ENCODE results near the gene TMEM26. TPM values are rescaled to one million over a fixed set of nuclear protein-coding genes. Genes with fewer than 3 reads are reported as not detected.

TMEM26 gene
- total RNA-seq, 1 donor from 2014 or later: not detected

GRCh38 chr10:61486251-61486650 is 33.1 kb upstream of the TMEM26 start:
- H3K36me3 ChIP-seq: no peaks in the 10 kb centered on the region
- H3K27ac ChIP-seq: no peak overlapping the region
- no peak for TF ChIP-seq CTCF (IDR thresholded peaks at IDR 0.05)
- no peaks in the 10 kb centered on the region for H3K9me3 ChIP-seq
- H3K4me1 ChIP-seq: no peaks in the 10 kb centered on the region
- intact Hi-C loops (cut with DNase I): no loop called here
- DNase-seq (ENCODE audit: low spot score in 2 of 2): no peak
- H3K27me3 ChIP-seq: no peaks in the 10 kb centered on the region
- no peak overlapping the region for H3K4me3 ChIP-seq

GRCh38 chr10:61481597-61481996 is 28.4 kb upstream of the TMEM26 start:
- intact Hi-C loops (cut with DNase I): no loop called here
- TF ChIP-seq CTCF (IDR thresholded peaks at IDR 0.05): no peak
- Histone ChIP-seq H3K27ac (no peak overlapping the region), H3K27me3 (no peaks in the 10 kb centered on the region), H3K9me3 (no peaks in the 10 kb centered on the region), H3K4me1 (no peaks in the 10 kb centered on the region), H3K4me3 (no peak overlapping the region), H3K36me3 (no peaks in the 10 kb centered on the region)
- no peak for DNase-seq (ENCODE audit: low spot score in 2 of 2)

- no peak for TF ChIP-seq CTCF (IDR thresholded peaks at IDR 0.05)
- Histone ChIP-seq H3K4me3 (no peak overlapping the region), H3K36me3 (no peaks in the 10 kb centered on the region), H3K4me1 (no peaks in the 10 kb centered on the region), H3K27me3 (no peaks in the 10 kb centered on the region), H3K27ac (no peak overlapping the region), H3K9me3 (no peaks in the 10 kb centered on the region)
- intact Hi-C loops (cut with DNase I): no loop called here
- no peak for DNase-seq (ENCODE audit: low spot score in 2 of 2)
Observed at GRCh38 chr10:61480208-61480607, 27.0 kb upstream of the TMEM26 start.

GRCh38 chr10:61478621-61479312 is 25.6 kb upstream of the TMEM26 start:
- intact Hi-C loops (cut with DNase I): no loop called here
- no peak for TF ChIP-seq CTCF (IDR thresholded peaks at IDR 0.05)
- DNase-seq (ENCODE audit: low spot score in 2 of 2): no peak
- Histone ChIP-seq H3K27ac (no peak overlapping the region), H3K4me3 (no peak overlapping the region), H3K4me1 (no peaks in the 10 kb centered on the region), H3K27me3 (no peaks in the 10 kb centered on the region), H3K9me3 (no peaks in the 10 kb centered on the region), H3K36me3 (no peaks in the 10 kb centered on the region)

- intact Hi-C loops (cut with DNase I): no loop called here
- Histone ChIP-seq H3K27me3 (no peaks in the 10 kb centered on the region), H3K4me3 (no peak overlapping the region), H3K9me3 (no peaks in the 10 kb centered on the region), H3K4me1 (no peaks in the 10 kb centered on the region), H3K36me3 (no peaks in the 10 kb centered on the region), H3K27ac (no peak overlapping the region)
- DNase-seq (ENCODE audit: low spot score in 2 of 2): no peak
- no peak for TF ChIP-seq CTCF (IDR thresholded peaks at IDR 0.05)
Observed at GRCh38 chr10:61477451-61477850, 24.3 kb upstream of the TMEM26 start.

- Histone ChIP-seq H3K27ac (no peak overlapping the region), H3K4me1 (no peaks in the 10 kb centered on the region), H3K9me3 (no peaks in the 10 kb centered on the region), H3K27me3 (no peaks in the 10 kb centered on the region), H3K36me3 (no peaks in the 10 kb centered on the region), H3K4me3 (no peak overlapping the region)
- DNase-seq (ENCODE audit: low spot score in 2 of 2): no peak
- intact Hi-C loops (cut with DNase I): no loop called here
- TF ChIP-seq CTCF (IDR thresholded peaks at IDR 0.05): no peak
Observed at GRCh38 chr10:61476529-61476928, 23.3 kb upstream of the TMEM26 start.

All from ascending aorta (tissue), 2 donors.